Fibroblast of skin of left quadriceps (primary cell): ENCODE data around the gene GPRIN2.
"Not testable (repeated sequence)": the region's sequence is repeated elsewhere in the genome, so short reads cannot be mapped to it uniquely, and the experiment has no call there.

ENCODE experiments used
- DNase-seq, 2 experiments: peaks; one replicate each; pipeline ENCODE4 v3.0.0-alpha.2; 2013; ENCODE audit warnings: low read depth in 2 of 2

Gene GPRIN2

DNA sequence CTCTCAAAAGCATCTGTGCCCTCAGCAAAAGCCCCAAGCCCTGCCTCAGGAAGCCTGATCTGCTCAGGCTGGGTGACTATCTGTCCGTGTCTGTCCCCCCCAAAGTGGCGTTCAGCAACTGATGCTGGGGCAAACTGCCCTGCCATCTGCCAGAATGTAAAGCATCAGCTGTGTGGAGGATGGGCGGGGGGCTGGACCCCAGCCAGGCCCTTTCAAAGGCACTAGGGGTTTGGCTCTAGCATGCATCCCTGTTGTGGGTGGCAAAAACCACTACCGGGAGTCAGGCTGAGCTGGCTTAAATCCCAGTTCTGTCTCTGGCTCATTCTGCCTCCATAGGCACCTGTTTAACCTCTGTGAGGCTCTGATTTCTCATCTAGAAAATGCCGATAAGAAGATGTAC, 35.5 kb downstream of the GPRIN2 start:
- no peak for DNase-seq

DNA sequence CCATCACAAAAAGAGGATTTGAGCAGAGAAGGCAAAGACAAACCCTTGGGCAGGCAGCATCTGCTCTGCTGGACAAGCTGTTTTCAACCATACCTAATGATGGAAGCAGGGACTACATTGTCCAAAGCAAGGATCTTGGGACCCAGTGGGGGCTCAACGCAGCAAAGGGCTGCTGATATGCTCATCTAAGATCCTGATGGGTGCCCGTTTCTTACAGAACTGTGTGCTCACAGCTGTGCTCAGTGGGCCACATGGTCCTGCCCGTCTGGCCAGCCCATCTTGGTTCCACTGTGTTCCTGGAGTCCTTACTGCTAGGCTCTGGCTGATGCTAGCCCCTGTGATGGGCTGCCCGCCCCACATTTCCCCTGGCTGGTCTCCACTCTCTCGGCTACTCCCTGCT, 36.1 kb downstream of the GPRIN2 start:
- DNase-seq, result no peak

DNA sequence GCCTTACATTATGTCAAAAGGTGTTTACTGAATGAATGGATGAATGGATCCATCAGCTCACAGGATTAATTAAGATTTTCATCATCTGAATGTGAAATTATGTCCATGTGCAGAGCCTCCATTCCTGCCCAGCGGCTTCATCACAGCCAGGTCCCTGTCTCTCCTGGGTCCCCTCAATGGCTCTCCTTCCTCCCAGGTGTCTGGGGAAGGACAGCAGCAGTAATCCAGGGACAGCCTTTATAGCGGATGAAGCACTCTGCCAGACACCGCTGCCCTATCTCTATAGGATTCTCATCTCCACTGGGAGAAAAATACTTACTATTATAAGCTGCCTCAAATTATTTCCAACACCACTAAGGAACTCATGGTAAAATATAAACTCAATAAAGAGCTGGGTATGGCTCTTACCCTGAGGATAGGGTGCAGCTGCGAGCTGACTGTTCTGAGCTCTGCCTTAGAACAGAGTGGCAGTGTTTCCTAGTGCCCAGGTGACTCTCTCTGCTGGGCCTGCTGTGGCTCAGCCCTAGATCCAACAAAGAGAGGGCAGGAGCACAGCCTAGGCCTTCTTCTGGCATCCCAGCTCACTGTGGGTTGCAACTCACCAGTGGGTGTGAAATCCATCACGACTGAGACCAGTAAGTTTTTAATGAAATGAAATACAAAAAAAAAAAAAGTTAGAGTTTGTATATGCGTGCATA, 38.3 kb downstream of the GPRIN2 start:
- no peak for DNase-seq

DNA sequence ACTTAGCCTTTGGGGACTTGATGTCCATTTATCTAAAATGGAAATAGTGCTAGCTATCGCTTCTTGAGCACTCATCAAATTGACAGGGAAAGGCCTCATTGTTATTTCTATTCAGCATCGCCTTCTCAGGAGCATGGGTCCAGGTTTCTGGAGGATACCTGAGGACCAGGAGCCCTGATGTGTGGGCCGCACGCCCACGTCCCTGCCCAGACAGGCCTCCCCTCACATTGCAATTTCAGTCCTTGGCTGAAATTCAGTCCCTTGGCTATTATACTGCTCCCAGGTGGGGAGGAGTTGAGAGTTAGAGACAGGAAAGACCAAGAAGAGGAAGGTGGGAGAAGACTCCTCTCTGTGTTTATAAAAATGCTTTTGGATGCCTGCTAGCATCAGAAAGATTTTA, 38.9 kb downstream of the GPRIN2 start:
- DNase-seq, result no peak

DNA sequence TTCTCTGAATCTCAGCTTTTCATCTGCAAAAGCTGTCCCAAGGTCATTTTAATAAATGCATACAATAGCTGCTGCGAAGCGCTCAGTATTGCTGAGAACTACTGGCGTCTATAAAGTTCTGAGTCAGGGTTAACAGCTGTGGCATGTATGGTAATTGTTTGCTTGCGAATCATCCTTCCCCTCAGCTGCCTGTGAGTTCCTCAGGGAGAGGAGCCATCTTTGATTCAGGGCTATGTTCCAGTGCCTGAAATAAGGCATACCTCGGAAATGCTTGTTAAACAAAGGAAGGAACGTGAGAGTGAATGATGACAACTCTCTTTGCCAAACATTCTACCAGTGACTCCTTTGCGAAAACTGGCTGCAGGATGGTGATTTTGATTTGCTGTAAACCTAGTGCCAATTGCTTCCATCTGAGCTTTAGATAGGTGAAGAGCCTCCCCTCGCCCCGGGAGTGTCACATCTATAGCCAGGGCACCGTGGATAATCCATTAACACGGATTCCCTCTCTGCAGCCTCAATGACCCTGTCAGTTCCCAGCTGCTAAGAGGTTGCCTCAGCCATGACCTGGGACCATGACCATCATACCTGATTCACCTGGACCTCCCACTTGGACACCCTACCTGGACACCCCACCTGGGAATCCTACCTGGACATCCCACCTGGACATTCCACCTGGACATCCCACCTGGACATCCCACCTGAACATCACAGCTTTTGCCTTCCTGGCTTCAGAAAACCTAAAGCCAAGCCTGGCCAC, 39.6 kb downstream of the GPRIN2 start:
- DNase-seq, result peak; percentile 70 to 72

DNA sequence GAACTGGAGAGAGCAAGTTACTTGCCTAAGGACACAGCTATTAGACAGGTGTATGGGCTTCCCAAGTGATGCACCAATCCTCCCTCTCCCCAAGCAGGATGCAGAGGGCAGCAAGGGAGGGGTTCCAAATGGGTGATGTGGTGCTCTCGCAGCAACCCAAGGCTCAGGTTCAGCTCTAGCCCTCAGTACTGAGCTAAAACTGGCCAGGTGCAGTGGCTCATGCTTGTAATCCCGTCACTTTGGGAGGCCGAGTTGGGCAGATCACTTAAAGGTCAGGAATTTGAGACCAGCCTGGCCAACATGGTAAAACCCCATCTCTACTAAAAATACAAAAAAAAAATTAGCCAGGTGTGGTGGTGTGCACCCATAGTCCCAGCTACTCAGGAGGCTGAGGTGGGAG, 40.7 kb downstream of the GPRIN2 start:
- DNase-seq, result no peak

DNA sequence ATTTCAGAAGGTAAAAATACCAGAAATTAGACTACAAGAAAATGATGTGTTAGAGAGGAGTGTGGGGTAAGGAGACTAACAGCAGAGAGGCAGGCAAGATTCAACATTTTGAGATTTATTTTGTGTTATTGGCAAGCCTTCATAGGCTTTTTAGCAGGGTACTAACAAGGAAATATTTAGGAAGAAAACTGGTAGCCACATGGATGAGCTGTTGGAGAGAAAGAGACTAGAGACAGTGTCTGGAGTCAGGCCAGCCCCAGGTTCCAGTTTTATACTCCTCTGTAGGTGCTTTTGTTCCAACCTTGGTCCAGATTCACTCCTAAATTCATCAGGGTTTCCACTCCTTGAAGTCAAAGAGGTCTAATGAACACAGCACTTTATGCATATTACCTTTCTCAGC, 41.1 kb downstream of the GPRIN2 start:
- DNase-seq, result no peak

DNA sequence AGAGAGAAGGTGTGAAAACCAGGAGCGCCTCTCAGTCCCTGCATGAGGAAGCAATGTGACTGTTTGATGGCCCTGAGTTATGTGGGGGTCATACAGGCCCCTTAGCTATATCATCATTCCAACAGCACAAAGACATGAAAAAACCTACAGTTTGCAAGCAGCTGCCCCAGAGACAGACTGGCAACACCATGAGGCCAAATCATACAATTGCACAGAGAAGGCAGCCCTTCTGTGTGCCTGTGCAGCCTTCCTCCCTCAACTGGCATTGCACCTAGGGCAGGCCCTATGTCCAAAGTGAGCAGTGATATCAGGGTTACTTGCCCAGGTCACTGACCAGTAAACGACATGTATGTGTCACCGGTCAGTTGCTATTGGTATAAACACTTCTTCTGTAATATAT, 41.6 kb downstream of the GPRIN2 start:
- DNase-seq, result no peak

DNA sequence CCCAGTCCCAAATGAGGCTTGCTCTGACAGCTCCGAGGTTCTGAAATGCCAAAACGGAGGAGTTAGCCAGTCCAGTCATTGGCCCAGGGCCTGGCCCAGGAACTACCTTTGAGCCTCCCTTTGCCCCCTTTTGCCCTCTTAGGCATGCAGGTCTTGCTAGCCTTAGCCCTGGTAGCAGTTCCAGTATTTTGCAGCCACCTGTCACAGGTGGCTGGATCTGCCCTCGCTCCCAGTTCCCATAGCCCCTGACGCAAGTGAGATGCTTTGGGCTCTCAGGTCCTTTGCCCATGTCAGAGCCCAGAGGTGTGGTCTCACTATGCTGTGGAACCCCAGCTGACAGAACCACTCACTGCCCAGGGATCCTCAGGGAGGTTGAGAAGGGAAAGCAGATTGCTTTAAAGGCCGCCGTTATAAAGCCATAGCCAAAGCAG, 42.0 kb downstream of the GPRIN2 start:
- no peak for DNase-seq

DNA sequence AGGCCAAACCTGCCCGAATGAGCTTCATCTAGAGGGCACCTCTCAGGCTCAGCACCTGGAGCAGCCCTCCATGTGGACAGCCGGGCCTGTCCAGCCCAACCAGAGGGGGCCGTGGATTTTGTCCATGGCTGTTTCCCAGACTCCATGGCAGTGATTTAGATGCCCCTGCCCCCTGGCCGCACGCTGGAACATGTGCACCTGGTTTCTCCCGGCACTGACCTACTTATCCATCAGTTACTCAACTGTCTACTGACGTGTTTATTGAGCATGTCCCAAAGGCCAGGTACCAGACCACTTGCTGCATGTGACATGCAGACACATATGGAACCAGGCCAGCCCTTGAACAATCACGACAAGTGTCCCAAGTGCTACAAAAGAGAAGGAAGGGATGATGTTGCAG, 43.1 kb downstream of the GPRIN2 start:
- not testable (repeated sequence) for DNase-seq

DNA sequence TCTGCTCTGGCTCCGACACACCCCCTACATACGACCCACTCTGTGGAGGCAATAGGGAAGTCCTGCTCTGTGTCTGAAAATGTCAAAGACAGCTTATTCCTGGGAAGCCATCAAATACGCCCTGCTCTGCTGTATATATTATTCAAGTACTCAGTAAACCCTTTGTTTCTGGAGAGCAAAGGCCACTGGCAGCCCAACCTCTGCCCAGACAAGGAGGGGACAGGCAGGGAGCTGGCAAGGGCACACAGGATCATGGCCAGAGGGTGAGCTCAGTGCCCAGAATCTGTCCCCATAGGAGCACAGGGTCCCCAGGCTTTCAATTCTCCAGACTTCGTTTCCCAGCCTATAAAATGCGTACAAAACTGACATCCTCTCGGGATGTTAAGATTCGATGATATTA, 43.7 kb downstream of the GPRIN2 start:
- not testable (repeated sequence) for DNase-seq

DNA sequence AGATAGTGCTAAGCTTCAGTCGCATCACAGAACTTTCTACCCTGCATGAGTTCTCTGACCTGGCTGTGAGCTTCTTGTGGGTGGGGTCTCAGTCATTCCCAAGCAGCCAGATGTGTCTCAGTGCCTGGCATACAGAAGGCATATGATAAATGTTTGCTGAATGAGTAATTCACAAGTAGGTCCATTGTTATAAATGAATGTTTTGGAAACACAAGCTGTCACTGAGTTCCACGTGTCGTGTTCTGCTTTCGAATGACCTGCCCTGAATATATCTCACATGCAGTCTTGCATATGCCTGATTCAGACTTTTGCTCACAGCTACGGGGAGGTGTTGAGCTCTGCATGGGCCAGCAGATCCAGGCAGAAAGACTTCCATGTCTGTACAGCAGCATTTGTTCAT, 44.5 kb downstream of the GPRIN2 start:
- DNase-seq, result not testable (repeated sequence)
